GM12872 (cell line): ENCODE results near the gene PSD4.

Experiments used
- CTCF ChIP-seq: IDR thresholded peaks from 3 replicates; pipeline ENCODE4 v1.5.1; 2011; ENCODE audit warnings: low read depth, mild to moderate bottlenecking, low read length, moderate library complexity; ENCODE audit not compliant: insufficient read depth

Gene PSD4

GRCh38 chr2:113215056-113215455 is 41.3 kb downstream of the PSD4 start:
- no peak for TF ChIP-seq CTCF

- no peak for TF ChIP-seq CTCF
Observed at GRCh38 chr2:113216321-113216720, 42.5 kb downstream of the PSD4 start.

GRCh38 chr2:113216891-113217454 is 43.2 kb downstream of the PSD4 start:
- no peak for TF ChIP-seq CTCF

- TF ChIP-seq CTCF, result peak; percentile 3; the same call in 1 of the 3 replicates
Observed at GRCh38 chr2:113217455-113218282, 43.9 kb downstream of the PSD4 start.

GRCh38 chr2:113218283-113219091 is 44.7 kb downstream of the PSD4 start:
- TF ChIP-seq CTCF, result no peak

- TF ChIP-seq CTCF, result no peak
Observed at GRCh38 chr2:113219092-113219441, 45.3 kb downstream of the PSD4 start.

- no peak for TF ChIP-seq CTCF
Observed at GRCh38 chr2:113219525-113219888, 45.7 kb downstream of the PSD4 start.
